Measurements from ENCODE around the gene HSD3B2. TPM values are rescaled to one million over a fixed set of nuclear protein-coding genes. Genes with fewer than 3 reads are reported as not detected.

The HSD3B2 gene
- total and polyA plus RNA-seq, 5 donors: 0.11 TPM; not detected in 4

DNA sequence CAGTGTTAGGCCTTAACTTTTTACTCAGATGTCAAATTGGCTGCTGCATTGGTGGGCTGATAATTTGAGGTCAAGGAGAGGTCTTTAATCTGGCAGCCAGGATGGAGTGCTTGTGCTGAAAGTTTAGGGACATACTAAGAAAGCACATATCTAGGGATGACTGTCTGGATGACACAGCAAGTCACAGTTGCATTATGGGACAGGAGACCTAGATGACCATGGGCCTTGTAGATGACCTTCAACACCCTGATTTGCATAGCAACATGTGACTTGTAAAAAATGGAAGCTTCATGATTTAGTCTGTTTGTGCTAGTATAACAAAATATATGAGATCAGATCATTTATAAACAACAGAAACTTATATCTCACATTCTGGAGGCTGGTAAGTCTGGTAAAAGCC is 18.0 kb upstream of the HSD3B2 start:
- no peaks in the 10 kb centered on the region for H3K4me1 ChIP-seq (ENCODE audit: control insufficient read depth, insufficient read depth, low read length)
- no peak for DNase-seq

DNA sequence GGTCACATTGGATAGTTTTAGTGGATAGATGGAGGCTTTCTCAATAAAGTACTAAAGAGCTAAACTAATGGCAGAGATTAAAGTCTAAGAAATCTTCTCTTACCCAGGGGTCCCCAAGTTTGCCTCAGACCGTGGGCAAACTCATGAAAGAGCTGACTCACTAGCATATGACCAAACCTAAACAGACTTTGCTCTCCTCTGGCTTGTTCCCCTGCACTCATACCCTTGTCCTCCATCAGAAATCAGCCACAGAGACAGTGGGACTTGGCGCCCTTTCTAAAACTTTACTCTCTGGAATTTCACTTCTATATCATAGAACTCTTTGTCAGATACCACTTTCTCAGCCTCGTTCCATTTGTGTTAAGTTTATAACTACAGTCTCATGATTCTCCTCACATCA is 17.0 kb upstream of the HSD3B2 start:
- H3K4me1 ChIP-seq (ENCODE audit: control insufficient read depth, insufficient read depth, low read length): no peaks in the 10 kb centered on the region
- H3K27me3 ChIP-seq (ENCODE audit: control insufficient read depth, insufficient read depth): no peaks in the 10 kb centered on the region
- no peak overlapping the region for H3K4me3 ChIP-seq (ENCODE audit: low read length)
- no peaks in the 10 kb centered on the region for H3K9me3 ChIP-seq (ENCODE audit: control insufficient read depth, low read length)
- DNase-seq (no peak), ATAC-seq (no peak)
- intact Hi-C loops (cut with DNase I): no loop called here
- WGBS: 68% methylated on average over 3 of the region's 3 CpGs
- no peak overlapping the region for H3K27ac ChIP-seq (ENCODE audit: low read length)

More for the DNA sequence above, 18.0 kb upstream of the HSD3B2 start:
- no peak for ATAC-seq
- no peak overlapping the region for H3K27ac ChIP-seq (ENCODE audit: low read length)
- H3K9me3 ChIP-seq (ENCODE audit: control insufficient read depth, low read length): no peaks in the 10 kb centered on the region
- no peak overlapping the region for H3K4me3 ChIP-seq (ENCODE audit: low read length)
- intact Hi-C loops (cut with DNase I): no loop called here
- H3K27me3 ChIP-seq (ENCODE audit: control insufficient read depth, insufficient read depth): no peaks in the 10 kb centered on the region

DNA sequence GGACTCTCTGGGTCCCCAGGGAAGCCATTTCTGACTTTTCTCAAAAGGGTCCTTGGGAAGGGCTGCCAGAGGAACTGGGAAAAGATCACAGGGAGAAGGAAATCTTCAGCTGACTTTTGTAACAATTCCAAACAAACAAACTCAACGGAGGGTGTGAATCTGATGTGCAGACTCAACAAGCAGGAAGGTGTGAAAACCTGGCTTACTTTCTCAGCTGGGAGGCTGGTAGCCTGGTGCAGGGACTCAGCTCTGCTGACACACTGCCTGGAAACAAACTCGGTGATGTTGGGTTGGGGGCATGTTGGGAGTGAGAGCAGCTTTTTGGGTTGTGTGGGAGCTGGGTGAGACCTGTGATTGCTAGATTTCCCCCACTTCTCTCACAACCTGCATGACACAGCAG is 10.2 kb upstream of the HSD3B2 start:
- H3K27me3 ChIP-seq (ENCODE audit: control insufficient read depth, insufficient read depth): no peaks in the 10 kb centered on the region
- H3K27ac ChIP-seq (ENCODE audit: low read length): no peak overlapping the region
- H3K4me1 ChIP-seq (ENCODE audit: control insufficient read depth, insufficient read depth, low read length): no peaks in the 10 kb centered on the region
- 19% methylated on average over 2 of the region's 2 CpGs for WGBS
- no peaks in the 10 kb centered on the region for H3K9me3 ChIP-seq (ENCODE audit: control insufficient read depth, low read length)
- H3K4me3 ChIP-seq (ENCODE audit: low read length): no peak overlapping the region
- ATAC-seq (no peak), DNase-seq (no peak)
- intact Hi-C loops (cut with DNase I): no loop called here

- Histone ChIP-seq H3K27me3 (ENCODE audit: control insufficient read depth, insufficient read depth) (no peaks in the 10 kb centered on the region), H3K4me1 (ENCODE audit: control insufficient read depth, insufficient read depth, low read length) (no peaks in the 10 kb centered on the region), H3K27ac (ENCODE audit: low read length) (no peak overlapping the region), H3K4me3 (ENCODE audit: low read length) (no peak overlapping the region), H3K9me3 (ENCODE audit: control insufficient read depth, low read length) (no peaks in the 10 kb centered on the region)
- ATAC-seq (no peak), DNase-seq (no peak)
- intact Hi-C loops (cut with DNase I): no loop called here
Measured at GRCh38 chr1:119409731-119410130, 5.2 kb upstream of the HSD3B2 start.

DNA sequence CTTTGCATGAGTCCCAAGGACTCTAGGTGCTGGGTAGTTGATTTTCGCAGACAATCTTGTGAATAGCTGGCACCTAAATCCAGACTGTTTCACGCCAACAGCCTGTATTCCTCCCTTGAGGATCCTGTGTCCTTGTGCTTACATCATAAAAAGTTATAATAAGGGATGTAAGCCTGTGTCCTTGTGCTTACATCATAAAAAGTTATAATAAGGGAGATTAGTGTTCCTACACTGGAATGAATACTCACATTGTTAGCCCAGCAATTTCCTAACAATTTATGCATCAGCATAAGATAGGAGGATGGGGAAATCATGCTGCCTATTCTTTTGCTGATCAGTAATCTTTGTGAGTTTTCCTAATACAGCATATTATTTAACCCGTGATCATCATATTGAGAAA is 4.0 kb upstream of the HSD3B2 start:
- Histone ChIP-seq H3K27ac (ENCODE audit: low read length) (no peak overlapping the region), H3K9me3 (ENCODE audit: control insufficient read depth, low read length) (no peaks in the 10 kb centered on the region), H3K4me3 (ENCODE audit: low read length) (no peak overlapping the region), H3K27me3 (ENCODE audit: control insufficient read depth, insufficient read depth) (no peaks in the 10 kb centered on the region), H3K4me1 (ENCODE audit: control insufficient read depth, insufficient read depth, low read length) (no peaks in the 10 kb centered on the region)
- intact Hi-C loops (cut with DNase I): no loop called here
- 80% methylated on average over 3 of the region's 3 CpGs for WGBS
- ATAC-seq: no peak
- DNase-seq: no peak

DNA sequence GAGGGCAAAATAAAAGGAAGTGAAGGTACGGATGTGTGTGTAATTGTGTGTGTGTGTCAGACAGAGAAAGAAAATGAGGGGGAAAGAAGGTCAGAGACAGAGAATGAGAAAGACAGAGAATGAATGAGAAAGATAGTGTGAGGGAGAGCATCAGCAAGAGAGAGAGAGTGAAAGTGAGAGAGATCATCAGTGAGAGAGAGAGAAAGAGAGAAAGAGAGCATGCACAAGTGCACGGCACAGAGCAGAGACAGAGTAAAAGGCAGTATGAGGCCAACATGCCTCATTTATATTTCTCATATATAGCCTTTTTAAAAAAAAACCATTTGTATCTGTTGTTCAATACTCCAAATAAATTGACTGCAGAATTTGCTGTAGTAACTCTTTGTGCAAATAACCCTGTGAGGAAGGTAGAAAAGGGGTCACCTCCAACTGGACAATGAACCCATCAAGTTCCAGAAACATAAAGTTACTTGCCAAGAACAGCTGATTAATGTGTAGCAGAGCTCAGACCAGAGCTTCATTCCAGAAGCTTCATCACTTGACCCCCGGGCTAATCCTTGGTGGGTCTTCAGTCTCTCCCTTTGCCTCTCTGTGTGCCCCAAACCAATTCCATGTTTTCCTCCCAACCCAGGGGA is 1.2 kb downstream of the HSD3B2 start:
- Histone ChIP-seq H3K9me3 (ENCODE audit: control insufficient read depth, low read length) (no peaks in the 10 kb centered on the region), H3K27me3 (ENCODE audit: control insufficient read depth, insufficient read depth) (no peaks in the 10 kb centered on the region), H3K27ac (ENCODE audit: low read length) (no peak overlapping the region), H3K4me1 (ENCODE audit: control insufficient read depth, insufficient read depth, low read length) (no peaks in the 10 kb centered on the region), H3K4me3 (ENCODE audit: low read length) (no peak overlapping the region)
- intact Hi-C loops (cut with DNase I): no loop called here
- 84% methylated on average over 3 of the region's 3 CpGs for WGBS
- no peak for ATAC-seq
- no peak for DNase-seq

- Histone ChIP-seq H3K4me3 (ENCODE audit: low read length) (no peak overlapping the region), H3K4me1 (ENCODE audit: control insufficient read depth, insufficient read depth, low read length) (no peaks in the 10 kb centered on the region), H3K27ac (ENCODE audit: low read length) (no peak overlapping the region), H3K9me3 (ENCODE audit: control insufficient read depth, low read length) (no peaks in the 10 kb centered on the region), H3K27me3 (ENCODE audit: control insufficient read depth, insufficient read depth) (no peaks in the 10 kb centered on the region)
- 82% methylated on average over 5 of the region's 5 CpGs for WGBS
- ATAC-seq (no peak), DNase-seq (no peak)
- intact Hi-C loops (cut with DNase I): no loop called here
Measured at GRCh38 chr1:119419109-119419508, 4.2 kb downstream of the HSD3B2 start.

DNA sequence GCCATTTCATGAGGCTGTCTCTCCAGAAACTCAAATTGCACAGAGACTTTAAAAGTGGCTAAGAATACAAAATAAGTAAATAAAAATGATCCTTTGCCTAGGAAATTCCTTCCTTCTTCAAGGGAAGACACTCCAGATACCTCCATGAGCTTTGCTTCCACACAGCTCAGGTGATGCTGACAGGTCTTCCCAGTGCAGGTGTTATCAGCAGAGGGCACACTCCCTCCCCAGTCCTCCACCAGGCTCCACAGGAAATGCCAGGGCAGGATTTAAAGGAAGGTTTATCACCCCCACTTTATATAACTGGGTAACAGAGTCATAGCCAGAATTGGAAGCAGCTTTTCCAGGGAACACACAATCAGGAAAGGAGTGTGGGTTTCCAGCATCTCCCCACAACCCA is 5.7 kb downstream of the HSD3B2 start:
- H3K4me1 ChIP-seq (ENCODE audit: control insufficient read depth, insufficient read depth, low read length): no peaks in the 10 kb centered on the region
- ATAC-seq (no peak), DNase-seq (no peak)
- intact Hi-C loops (cut with DNase I): no loop called here
- H3K4me3 ChIP-seq (ENCODE audit: low read length): no peak overlapping the region
- no peak overlapping the region for H3K27ac ChIP-seq (ENCODE audit: low read length)
- no peaks in the 10 kb centered on the region for H3K27me3 ChIP-seq (ENCODE audit: control insufficient read depth, insufficient read depth)
- H3K9me3 ChIP-seq (ENCODE audit: control insufficient read depth, low read length): no peaks in the 10 kb centered on the region

DNA sequence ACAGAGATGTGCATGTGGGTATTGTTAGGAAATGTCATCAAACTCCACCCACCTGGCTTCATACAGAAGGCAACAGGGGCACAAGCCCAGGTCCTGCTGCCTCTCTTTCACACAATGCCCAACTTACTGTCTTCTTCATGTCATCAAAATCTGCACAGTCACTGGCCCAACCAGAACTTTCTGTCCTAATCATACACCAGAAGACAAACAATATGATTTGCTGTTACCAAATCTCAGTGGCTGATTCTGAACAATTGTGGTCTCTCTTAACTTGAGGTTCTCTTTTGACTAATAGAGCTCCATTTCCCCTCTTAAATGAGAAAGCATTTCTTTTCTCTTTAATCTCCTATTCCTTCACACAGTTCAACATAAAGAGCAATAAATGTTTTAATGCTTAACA is 7.7 kb downstream of the HSD3B2 start:
- DNase-seq: no peak
- Histone ChIP-seq H3K9me3 (ENCODE audit: control insufficient read depth, low read length) (no peaks in the 10 kb centered on the region), H3K27me3 (ENCODE audit: control insufficient read depth, insufficient read depth) (no peaks in the 10 kb centered on the region), H3K4me3 (ENCODE audit: low read length) (no peak overlapping the region), H3K27ac (ENCODE audit: low read length) (no peak overlapping the region), H3K4me1 (ENCODE audit: control insufficient read depth, insufficient read depth, low read length) (no peaks in the 10 kb centered on the region)
- intact Hi-C loops (cut with DNase I): no loop called here
- no peak for ATAC-seq

DNA sequence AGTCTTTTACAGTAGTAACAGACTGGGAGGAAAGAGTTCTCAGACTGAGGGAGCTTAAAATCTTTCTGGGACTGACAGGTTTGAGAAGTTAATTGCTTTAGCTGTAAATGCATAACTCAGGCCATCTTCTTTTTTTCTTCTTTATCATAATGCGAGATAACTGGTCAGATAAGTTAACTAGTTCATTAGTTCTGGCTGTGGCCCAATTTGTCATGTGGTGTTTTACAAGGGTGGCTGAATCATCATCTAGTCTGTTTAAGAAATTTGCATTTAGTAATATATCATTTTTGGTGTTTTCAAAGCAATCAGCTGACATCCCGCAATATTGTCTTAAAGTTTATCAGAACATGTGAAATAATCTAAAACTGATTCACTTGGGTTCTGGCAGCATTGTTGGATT is 14.0 kb downstream of the HSD3B2 start:
- Histone ChIP-seq H3K9me3 (ENCODE audit: control insufficient read depth, low read length) (no peaks in the 10 kb centered on the region), H3K27ac (ENCODE audit: low read length) (no peak overlapping the region), H3K27me3 (ENCODE audit: control insufficient read depth, insufficient read depth) (no peaks in the 10 kb centered on the region), H3K4me1 (ENCODE audit: control insufficient read depth, insufficient read depth, low read length) (no peaks in the 10 kb centered on the region), H3K4me3 (ENCODE audit: low read length) (no peak overlapping the region)
- intact Hi-C loops (cut with DNase I): no loop called here
- WGBS: 80% methylated on average over 2 of the region's 2 CpGs
- no peak for ATAC-seq
- DNase-seq: no peak

DNA sequence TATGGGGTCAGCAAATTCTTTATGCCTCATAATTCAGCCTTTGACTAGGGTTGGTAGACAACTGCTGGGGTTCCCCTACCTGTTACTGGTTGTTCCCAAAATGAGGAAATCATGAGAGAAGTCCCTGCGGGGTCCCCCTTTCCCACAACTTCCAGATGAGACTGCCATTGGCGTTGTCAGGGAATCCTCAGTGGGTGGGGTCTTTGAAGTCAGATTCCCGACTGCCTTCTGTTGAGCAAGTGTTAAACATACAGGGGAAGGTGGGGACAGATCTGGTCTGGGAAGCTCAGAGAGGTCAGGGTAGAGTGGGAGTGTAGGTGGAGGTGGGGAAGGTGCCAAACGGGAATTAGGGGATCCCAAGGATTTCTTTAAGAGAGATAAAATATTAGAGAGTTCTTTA is 14.7 kb downstream of the HSD3B2 start:
- no peak overlapping the region for H3K4me3 ChIP-seq (ENCODE audit: low read length)
- no peaks in the 10 kb centered on the region for H3K27me3 ChIP-seq (ENCODE audit: control insufficient read depth, insufficient read depth)
- intact Hi-C loops (cut with DNase I): no loop called here
- H3K27ac ChIP-seq (ENCODE audit: low read length): no peak overlapping the region
- H3K9me3 ChIP-seq (ENCODE audit: control insufficient read depth, low read length): no peaks in the 10 kb centered on the region
- DNase-seq (no peak), ATAC-seq (no peak)
- no peaks in the 10 kb centered on the region for H3K4me1 ChIP-seq (ENCODE audit: control insufficient read depth, insufficient read depth, low read length)
- WGBS: 57% methylated on average over 4 of the region's 4 CpGs

GRCh38 chr1:119430486-119430885 is 15.5 kb downstream of the HSD3B2 start:
- 86% methylated on average over 2 of the region's 2 CpGs for WGBS
- Histone ChIP-seq H3K4me1 (ENCODE audit: control insufficient read depth, insufficient read depth, low read length) (no peaks in the 10 kb centered on the region), H3K27me3 (ENCODE audit: control insufficient read depth, insufficient read depth) (no peaks in the 10 kb centered on the region), H3K9me3 (ENCODE audit: control insufficient read depth, low read length) (no peaks in the 10 kb centered on the region), H3K4me3 (ENCODE audit: low read length) (no peak overlapping the region), H3K27ac (ENCODE audit: low read length) (no peak overlapping the region)
- intact Hi-C loops (cut with DNase I): no loop called here
- no peak for ATAC-seq
- DNase-seq: no peak
